Mucosa of rectum (tissue), 2 donors: Measurements from ENCODE around the gene AIFM1.

Source experiments
- H3K27ac ChIP-seq, 2 donors: one replicate each; pipeline ENCODE4 v1.7.0; 2013; ENCODE audit warnings: inconsistent platforms in 2 of 2, low read depth in 2 of 2, low read length in 2 of 2
- H3K27me3 ChIP-seq, 2 donors: one replicate each; pipeline ENCODE4 v1.7.0; 2013; ENCODE audit warnings: low read length in 2 of 2; ENCODE audit not compliant: control insufficient read depth in 2 of 2, insufficient read depth in 2 of 2
- H3K36me3 ChIP-seq, 2 donors: one replicate each; pipeline ENCODE4 v1.7.0; 2013; ENCODE audit warnings: low read length in 2 of 2; ENCODE audit not compliant: control insufficient read depth in 2 of 2, insufficient read depth in 2 of 2
- H3K4me1 ChIP-seq, 2 donors: one replicate each; pipeline ENCODE4 v1.7.0; 2013; ENCODE audit warnings: low read length in 2 of 2, mild to moderate bottlenecking in 1 of 2; ENCODE audit not compliant: control insufficient read depth in 2 of 2, insufficient read depth in 2 of 2
- H3K4me3 ChIP-seq, 2 donors: one replicate each; pipeline ENCODE4 v1.7.0; 2013; ENCODE audit warnings: low read length in 2 of 2
- H3K9ac ChIP-seq, 2 donors: one replicate each; pipeline ENCODE4 v1.7.0; 2013; ENCODE audit warnings: low read length in 2 of 2, low read depth in 1 of 2, mild to moderate bottlenecking in 1 of 2
- H3K9me3 ChIP-seq, 2 donors: one replicate each; pipeline ENCODE4 v1.7.0; 2013; ENCODE audit warnings: low read length in 2 of 2; ENCODE audit not compliant: control insufficient read depth in 2 of 2
- donor health status: healthy.
- donor health status: Normal muscosa, but diverticular disease.

The AIFM1 gene

GRCh38 chrX:130171446-130172126 is 5.9 kb upstream of the AIFM1 start, which contains the start of gene RAB33A:
Gene RAB33A, plus strand, starts transcription at chrX:130171962. Its CDS starts 101 bp downstream, at chrX:130172063.
- H3K27ac ChIP-seq = peak within 1 kb of the TSS in 1 of 2 donors; percentile 38
- H3K9ac ChIP-seq = peak within 1 kb of the TSS; percentile 32 to 47

GRCh38 chrX:130170752-130171445 is 5.3 kb upstream of the AIFM1 start:
- Histone ChIP-seq H3K27ac (no peak overlapping the region), H3K9me3 (no peaks in the 10 kb centered on the region), H3K4me1 (peaks cover 0 to 8% of the 10 kb centered on the region in 2 donors), H3K4me3 (peak overlapping the region; percentile 59 to 65), H3K27me3 (peaks cover 3 to 14% of the 10 kb centered on the region in 2 donors), H3K36me3 (no peaks in the 10 kb centered on the region), H3K9ac (no peak overlapping the region)

More at GRCh38 chrX:130171446-130172126, 5.9 kb upstream of the AIFM1 start, which contains the start of gene RAB33A:
- Histone ChIP-seq H3K4me1 (peaks cover 0 to 5% of the 10 kb centered on the region in 2 donors), H3K27me3 (peaks cover 3 to 14% of the 10 kb centered on the region in 2 donors), H3K9me3 (no peaks in the 10 kb centered on the region), H3K36me3 (no peaks in the 10 kb centered on the region), H3K4me3 (peak within 1 kb of the TSS; percentile 59 to 65)

DNA sequence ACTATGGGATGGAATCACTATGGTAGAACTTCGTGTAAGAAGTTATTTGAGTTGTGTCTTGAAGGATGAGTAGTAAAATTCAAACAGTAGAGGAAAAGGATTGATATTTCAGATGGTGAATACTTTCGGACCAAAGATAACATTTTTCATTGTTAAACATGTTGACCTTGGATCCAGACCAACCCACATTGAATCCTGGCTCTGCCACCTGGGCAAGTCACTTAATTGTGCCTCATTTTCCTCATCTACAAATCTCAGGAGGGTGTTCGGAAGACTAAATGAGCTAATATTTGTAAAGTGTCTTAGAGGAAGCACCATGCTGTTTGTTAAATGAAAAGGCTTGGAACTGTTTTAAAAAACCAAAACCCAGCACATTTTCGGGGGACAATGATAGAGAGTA is 1.4 kb upstream of the AIFM1 start:
- peaks cover 3 to 8% of the 10 kb centered on the region in 2 donors for H3K27me3 ChIP-seq
- no peaks in the 10 kb centered on the region for H3K9me3 ChIP-seq
- H3K4me3 ChIP-seq = peak overlapping the region in 1 of 2 donors; percentile 83
- H3K27ac ChIP-seq = no peak overlapping the region
- H3K9ac ChIP-seq = no peak overlapping the region
- H3K36me3 ChIP-seq = no peaks in the 10 kb centered on the region
- H3K4me1 ChIP-seq = peaks cover 3 to 12% of the 10 kb centered on the region in 2 donors

DNA sequence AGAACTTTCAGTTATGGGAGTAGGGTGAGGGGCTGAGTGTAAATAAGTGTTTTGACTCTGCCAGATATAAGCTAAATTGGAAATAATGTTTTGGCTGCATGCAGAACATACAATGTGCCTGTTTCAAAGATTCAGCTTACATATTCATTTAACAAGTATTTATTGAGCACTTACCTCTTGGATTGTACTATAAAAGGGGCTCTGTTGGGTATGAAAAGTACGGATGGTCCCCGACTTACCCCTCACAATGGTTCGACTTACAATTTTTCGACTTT is 799 bp upstream of the AIFM1 start:
- peaks cover 3 to 6% of the 10 kb centered on the region in 2 donors for H3K27me3 ChIP-seq
- no peaks in the 10 kb centered on the region for H3K36me3 ChIP-seq
- peak overlapping the region; percentile 83 to 85 for H3K4me3 ChIP-seq
- peaks cover 3 to 12% of the 10 kb centered on the region in 2 donors for H3K4me1 ChIP-seq
- H3K27ac ChIP-seq = peak overlapping the region; percentile 87 to 93
- H3K9me3 ChIP-seq = no peaks in the 10 kb centered on the region
- peak overlapping the region; percentile 53 to 63 for H3K9ac ChIP-seq

DNA sequence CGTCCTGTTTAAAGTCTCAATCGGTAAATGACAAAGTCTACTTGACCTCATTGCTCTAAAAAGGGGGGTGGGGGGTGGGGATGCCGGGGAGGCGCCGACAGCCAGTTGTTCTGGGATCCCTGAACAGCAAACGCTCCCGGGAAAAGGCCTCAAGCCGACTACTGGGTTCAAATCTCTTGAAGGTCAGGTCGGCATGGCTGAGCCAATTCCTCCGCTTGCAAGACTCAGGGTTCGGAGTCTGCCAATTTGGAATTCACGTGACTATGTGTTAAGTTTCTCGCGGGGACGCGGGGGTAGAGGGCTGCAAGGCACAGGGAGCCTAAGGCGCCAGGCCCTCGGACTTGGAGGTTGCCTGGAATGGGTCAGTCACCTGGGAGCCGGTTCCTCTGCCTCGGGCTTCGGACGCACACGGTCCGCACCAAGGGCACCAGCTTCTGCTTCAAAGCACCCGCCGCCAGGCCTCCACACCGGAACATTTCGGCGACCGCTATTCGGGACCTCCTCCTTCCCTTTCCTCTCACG is 399 bp downstream of the AIFM1 start:
- Histone ChIP-seq H3K9me3 (no peaks in the 10 kb centered on the region), H3K4me3 (peak overlapping the region; percentile 83 to 85), H3K27ac (peak overlapping the region; percentile 78 to 93), H3K36me3 (no peaks in the 10 kb centered on the region), H3K4me1 (peaks cover 3 to 12% of the 10 kb centered on the region in 2 donors), H3K27me3 (peaks cover 0 to 2% of the 10 kb centered on the region in 2 donors), H3K9ac (peak overlapping the region; percentile 70 to 78)

DNA sequence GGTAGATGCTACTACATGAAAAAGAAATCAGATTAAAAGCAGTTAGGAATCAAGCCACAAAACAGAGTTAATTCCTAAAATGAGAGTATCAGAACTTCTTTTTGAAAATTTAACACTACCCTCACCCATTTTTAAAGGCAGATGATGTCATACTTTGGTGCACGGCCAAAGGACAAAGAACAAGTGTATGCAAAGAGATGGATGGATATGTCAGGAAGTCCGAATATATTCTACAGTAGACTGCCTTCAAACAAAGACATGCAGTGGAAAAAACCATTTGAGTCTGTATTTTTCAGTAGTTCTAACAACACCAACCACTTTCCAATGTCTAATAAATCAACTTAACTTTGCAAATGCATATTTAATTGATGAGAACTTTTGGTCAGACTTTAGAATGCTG is 2.2 kb downstream of the AIFM1 start:
- no peak overlapping the region for H3K9ac ChIP-seq
- no peaks in the 10 kb centered on the region for H3K9me3 ChIP-seq
- H3K27me3 ChIP-seq = no peaks in the 10 kb centered on the region
- H3K4me3 ChIP-seq = no peak overlapping the region
- no peak overlapping the region for H3K27ac ChIP-seq
- no peaks in the 10 kb centered on the region for H3K36me3 ChIP-seq
- peaks cover 3 to 12% of the 10 kb centered on the region in 2 donors for H3K4me1 ChIP-seq

GRCh38 chrX:130162094-130162735 is 3.4 kb downstream of the AIFM1 start:
- Histone ChIP-seq H3K27me3 (no peaks in the 10 kb centered on the region), H3K36me3 (no peaks in the 10 kb centered on the region), H3K4me3 (no peak overlapping the region), H3K9me3 (no peaks in the 10 kb centered on the region), H3K4me1 (peaks cover 3 to 12% of the 10 kb centered on the region in 2 donors), H3K27ac (no peak overlapping the region), H3K9ac (no peak overlapping the region)

- Histone ChIP-seq H3K4me3 (no peak overlapping the region), H3K9ac (no peak overlapping the region), H3K36me3 (no peaks in the 10 kb centered on the region), H3K27ac (no peak overlapping the region), H3K9me3 (no peaks in the 10 kb centered on the region), H3K27me3 (no peaks in the 10 kb centered on the region), H3K4me1 (peaks cover 2 to 5% of the 10 kb centered on the region in 2 donors)
Observed at GRCh38 chrX:130159776-130160175, 5.9 kb downstream of the AIFM1 start.

DNA sequence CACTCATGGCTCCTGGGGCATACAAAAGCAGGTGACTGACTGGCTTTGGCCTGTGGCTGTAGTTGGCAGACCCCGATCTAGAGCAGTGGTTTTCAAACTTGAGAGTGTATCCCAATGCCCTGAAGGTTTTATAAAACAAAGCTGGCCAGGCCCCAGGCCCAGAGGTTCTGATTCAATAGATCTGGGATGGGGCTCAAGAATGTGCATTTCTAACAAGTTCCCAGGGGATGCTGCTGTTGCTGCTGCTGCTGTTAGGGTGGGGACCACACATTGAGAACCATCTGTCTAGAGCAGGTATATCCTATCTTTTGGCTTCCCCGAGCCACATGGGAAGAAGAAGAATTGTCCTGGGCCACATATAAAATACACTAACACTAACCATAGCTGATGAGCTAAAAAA is 7.3 kb downstream of the AIFM1 start:
- Histone ChIP-seq H3K4me3 (no peak overlapping the region), H3K27ac (no peak overlapping the region), H3K36me3 (no peaks in the 10 kb centered on the region), H3K9ac (no peak overlapping the region), H3K9me3 (no peaks in the 10 kb centered on the region), H3K4me1 (no peaks in the 10 kb centered on the region), H3K27me3 (no peaks in the 10 kb centered on the region)

GRCh38 chrX:130155564-130155963 is 10.1 kb downstream of the AIFM1 start:
- no peaks in the 10 kb centered on the region for H3K9me3 ChIP-seq
- H3K4me3 ChIP-seq = no peak overlapping the region
- H3K9ac ChIP-seq = no peak overlapping the region
- H3K4me1 ChIP-seq = no peaks in the 10 kb centered on the region
- no peak overlapping the region for H3K27ac ChIP-seq
- H3K36me3 ChIP-seq = no peaks in the 10 kb centered on the region
- no peaks in the 10 kb centered on the region for H3K27me3 ChIP-seq
